Neural cell (in vitro differentiated cells): ENCODE results near the gene CEMIP.

Experiments
- EP300 ChIP-seq: fragments of 450-650 bp; conservative IDR thresholded peaks from 2 replicates; pipeline ENCODE4 v1.6.1; 2014; ENCODE audit warnings: antibody characterized with exemption, mild to moderate bottlenecking, moderate library complexity; ENCODE audit not compliant: poor library complexity, severe bottlenecking
- EZH2 ChIP-seq: fragments of 200-600, 300-800 bp; shearing (Covaris generic), sonication (generic); IDR thresholded peaks from 2 replicates; pipeline ENCODE4 v1.6.1; 2014; ENCODE audit warnings: antibody characterized with exemption, low read length, borderline replicate concordance, mild to moderate bottlenecking; ENCODE audit not compliant: insufficient read depth, poor library complexity, severe bottlenecking
- POLR2AphosphoS5 ChIP-seq: IDR thresholded peaks from 2 replicates; pipeline ENCODE4 v1.6.1; 2012
- TAF1 ChIP-seq: IDR thresholded peaks from 2 replicates; pipeline ENCODE4 v1.6.1; 2012; ENCODE audit warnings: low read depth
- TF ChIP-seq, protein P1 (sequence below): fragments of 450-650 bp; IDR thresholded peaks from 2 replicates; pipeline ENCODE4 v1.5.1; 2014; ENCODE audit warnings: antibody characterized with exemption, mild to moderate bottlenecking, moderate library complexity; ENCODE audit not compliant: poor library complexity, severe bottlenecking
- TF ChIP-seq, protein P2 (sequence below): IDR thresholded peaks from 2 replicates; pipeline ENCODE4 v1.6.1; 2012; ENCODE audit warnings: borderline replicate concordance

DNA sequence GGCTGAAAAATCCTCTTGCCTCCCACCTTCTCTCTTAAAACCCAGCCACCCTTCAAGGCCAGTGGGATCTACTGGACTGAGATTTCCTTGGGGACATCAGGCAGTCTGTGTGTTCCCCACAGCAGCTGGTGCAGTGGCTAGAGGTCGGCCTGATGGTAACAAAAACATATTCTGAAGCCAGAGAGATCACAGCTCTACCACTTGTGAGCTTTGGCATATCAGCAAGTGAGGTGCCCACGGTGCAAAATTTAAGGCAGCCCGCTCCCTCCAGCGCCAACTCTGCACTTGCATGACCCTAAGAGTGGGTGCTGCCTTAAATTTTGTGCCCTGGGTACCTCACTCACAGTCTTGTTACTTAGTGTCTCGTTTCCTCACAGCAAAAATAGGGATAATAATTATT lies 113.2 kb downstream of the CEMIP start:
- TF ChIP-seq EZH2 (no peak), POLR2AphosphoS5 (no peak), TAF1 (no peak), EP300 (no peak)
- TF ChIP-seq, protein P1, sequence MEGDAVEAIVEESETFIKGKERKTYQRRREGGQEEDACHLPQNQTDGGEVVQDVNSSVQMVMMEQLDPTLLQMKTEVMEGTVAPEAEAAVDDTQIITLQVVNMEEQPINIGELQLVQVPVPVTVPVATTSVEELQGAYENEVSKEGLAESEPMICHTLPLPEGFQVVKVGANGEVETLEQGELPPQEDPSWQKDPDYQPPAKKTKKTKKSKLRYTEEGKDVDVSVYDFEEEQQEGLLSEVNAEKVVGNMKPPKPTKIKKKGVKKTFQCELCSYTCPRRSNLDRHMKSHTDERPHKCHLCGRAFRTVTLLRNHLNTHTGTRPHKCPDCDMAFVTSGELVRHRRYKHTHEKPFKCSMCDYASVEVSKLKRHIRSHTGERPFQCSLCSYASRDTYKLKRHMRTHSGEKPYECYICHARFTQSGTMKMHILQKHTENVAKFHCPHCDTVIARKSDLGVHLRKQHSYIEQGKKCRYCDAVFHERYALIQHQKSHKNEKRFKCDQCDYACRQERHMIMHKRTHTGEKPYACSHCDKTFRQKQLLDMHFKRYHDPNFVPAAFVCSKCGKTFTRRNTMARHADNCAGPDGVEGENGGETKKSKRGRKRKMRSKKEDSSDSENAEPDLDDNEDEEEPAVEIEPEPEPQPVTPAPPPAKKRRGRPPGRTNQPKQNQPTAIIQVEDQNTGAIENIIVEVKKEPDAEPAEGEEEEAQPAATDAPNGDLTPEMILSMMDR, result no peak
- TF ChIP-seq, protein P2, sequence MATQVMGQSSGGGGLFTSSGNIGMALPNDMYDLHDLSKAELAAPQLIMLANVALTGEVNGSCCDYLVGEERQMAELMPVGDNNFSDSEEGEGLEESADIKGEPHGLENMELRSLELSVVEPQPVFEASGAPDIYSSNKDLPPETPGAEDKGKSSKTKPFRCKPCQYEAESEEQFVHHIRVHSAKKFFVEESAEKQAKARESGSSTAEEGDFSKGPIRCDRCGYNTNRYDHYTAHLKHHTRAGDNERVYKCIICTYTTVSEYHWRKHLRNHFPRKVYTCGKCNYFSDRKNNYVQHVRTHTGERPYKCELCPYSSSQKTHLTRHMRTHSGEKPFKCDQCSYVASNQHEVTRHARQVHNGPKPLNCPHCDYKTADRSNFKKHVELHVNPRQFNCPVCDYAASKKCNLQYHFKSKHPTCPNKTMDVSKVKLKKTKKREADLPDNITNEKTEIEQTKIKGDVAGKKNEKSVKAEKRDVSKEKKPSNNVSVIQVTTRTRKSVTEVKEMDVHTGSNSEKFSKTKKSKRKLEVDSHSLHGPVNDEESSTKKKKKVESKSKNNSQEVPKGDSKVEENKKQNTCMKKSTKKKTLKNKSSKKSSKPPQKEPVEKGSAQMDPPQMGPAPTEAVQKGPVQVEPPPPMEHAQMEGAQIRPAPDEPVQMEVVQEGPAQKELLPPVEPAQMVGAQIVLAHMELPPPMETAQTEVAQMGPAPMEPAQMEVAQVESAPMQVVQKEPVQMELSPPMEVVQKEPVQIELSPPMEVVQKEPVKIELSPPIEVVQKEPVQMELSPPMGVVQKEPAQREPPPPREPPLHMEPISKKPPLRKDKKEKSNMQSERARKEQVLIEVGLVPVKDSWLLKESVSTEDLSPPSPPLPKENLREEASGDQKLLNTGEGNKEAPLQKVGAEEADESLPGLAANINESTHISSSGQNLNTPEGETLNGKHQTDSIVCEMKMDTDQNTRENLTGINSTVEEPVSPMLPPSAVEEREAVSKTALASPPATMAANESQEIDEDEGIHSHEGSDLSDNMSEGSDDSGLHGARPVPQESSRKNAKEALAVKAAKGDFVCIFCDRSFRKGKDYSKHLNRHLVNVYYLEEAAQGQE, result no peak
